HFFc6 (cell line): ENCODE measurements around the gene PAK4. TPM values are rescaled to one million over a fixed set of nuclear protein-coding genes. Genes with fewer than 3 reads are reported as not detected.

Experiments used
- DNase-seq: peaks from one replicate; pipeline ENCODE4 v3.0.0-alpha.2; 2018
- H3K27ac Mint-ChIP-seq: 2 replicates; pipeline ENCODE4 v1.8.0; 2020; ENCODE audit warnings: mild to moderate bottlenecking, mixed read lengths
- H3K27me3 Mint-ChIP-seq: 2 replicates; pipeline ENCODE4 v1.8.0; 2021; ENCODE audit warnings: mild to moderate bottlenecking, moderate library complexity, mixed read lengths; ENCODE audit not compliant: insufficient read depth
- H3K36me3 Mint-ChIP-seq: 2 replicates; pipeline ENCODE4 v1.8.0; 2021; ENCODE audit warnings: low read depth, mixed read lengths
- H3K4me1 Mint-ChIP-seq: 2 replicates; pipeline ENCODE4 v1.8.0; 2020; ENCODE audit warnings: low read depth, mixed read lengths
- H3K4me3 Mint-ChIP-seq: 2 replicates; pipeline ENCODE4 v1.8.0; 2020; ENCODE audit warnings: mild to moderate bottlenecking, moderate library complexity, mixed read lengths
- H3K9me3 Mint-ChIP-seq: 2 replicates; pipeline ENCODE4 v1.8.0; 2020; ENCODE audit warnings: mild to moderate bottlenecking, mixed read lengths
- total RNA-seq, 6 experiments: library from RNA; stranded (reverse); fragmentation: NEBNext Ultra II Directional; extraction: Animal tissue kit (Norgen Biotek cat#: 25700); gene quantifications; 2 replicates in 1 of 6; 3 replicates in 5 of 6; pipeline ENCODE4 v1.2.3, GENCODE V29; 2021
- TF ChIP-seq, protein P1 (sequence below): fragments of 200-600 bp; sonication (generic); IDR thresholded peaks from 2 replicates; pipeline ENCODE4 v1.5.0; 2021; ENCODE audit warnings: antibody characterized with exemption, mild to moderate bottlenecking

PAK4 gene
- total RNA-seq, 6 experiments from 2014 or later = 35.4 to 40.4 (median 35.8) TPM

DNA sequence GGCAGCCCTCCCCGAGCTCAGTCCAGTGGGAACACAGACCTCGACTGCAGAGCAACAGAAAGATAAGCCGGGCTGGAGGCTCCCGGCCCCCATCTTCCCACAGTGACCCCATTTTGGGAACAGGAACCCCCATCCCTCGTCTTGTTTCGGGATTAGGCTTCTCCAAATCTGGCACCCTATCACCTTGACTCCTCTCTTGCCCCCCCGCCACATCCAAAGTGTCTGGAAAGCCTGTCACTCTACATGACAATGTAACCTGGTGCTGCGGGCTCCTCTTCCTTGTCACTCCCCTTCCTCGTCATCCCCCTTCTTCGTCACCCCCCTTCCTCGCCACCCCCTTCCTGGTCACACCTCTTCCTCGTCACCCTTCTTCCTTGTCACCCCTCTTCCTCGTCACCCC lies 10.1 kb downstream of the PAK4 start:
- H3K36me3 Mint-ChIP-seq = peaks cover 4% of the 10 kb centered on the region; the same call in 1 of the 2 replicates
- H3K4me1 Mint-ChIP-seq = peaks cover 34% of the 10 kb centered on the region
- no peaks in the 10 kb centered on the region for H3K9me3 Mint-ChIP-seq

DNA sequence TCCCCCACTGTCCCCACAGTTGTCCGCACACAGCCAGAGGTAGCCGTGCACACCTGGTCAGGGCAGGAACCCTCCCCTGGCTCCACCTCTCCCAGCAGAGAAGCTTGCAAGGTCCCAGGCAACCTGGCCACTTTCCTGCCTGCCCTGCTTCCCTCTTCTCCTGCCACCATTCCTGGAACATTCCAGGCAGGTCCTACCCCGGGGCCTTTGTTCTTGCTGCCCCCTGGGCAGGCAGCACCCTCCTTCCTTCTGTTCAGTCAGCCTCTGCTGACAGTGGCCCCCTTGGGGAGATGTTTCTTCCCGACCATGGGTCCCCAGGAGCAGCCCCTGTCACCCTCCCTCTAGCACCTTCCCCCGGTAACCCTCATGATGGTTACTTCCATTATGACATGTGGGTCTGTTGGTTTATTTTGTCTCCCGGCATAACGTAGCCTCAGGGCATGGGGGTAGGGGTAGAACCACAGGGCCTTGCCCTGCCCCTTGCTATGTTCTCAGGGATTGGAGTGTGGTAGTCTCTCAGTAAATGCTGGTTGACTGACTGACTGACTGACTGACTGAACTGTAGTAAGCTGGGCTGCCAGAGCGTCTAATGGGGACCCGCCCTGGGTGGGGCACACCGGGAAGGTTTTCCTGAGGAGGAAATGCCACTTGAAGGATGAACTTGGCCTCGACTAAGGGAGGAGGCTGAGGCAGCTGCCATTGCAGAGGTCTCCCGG lies 10.8 kb downstream of the PAK4 start:
- TF ChIP-seq, protein P1, sequence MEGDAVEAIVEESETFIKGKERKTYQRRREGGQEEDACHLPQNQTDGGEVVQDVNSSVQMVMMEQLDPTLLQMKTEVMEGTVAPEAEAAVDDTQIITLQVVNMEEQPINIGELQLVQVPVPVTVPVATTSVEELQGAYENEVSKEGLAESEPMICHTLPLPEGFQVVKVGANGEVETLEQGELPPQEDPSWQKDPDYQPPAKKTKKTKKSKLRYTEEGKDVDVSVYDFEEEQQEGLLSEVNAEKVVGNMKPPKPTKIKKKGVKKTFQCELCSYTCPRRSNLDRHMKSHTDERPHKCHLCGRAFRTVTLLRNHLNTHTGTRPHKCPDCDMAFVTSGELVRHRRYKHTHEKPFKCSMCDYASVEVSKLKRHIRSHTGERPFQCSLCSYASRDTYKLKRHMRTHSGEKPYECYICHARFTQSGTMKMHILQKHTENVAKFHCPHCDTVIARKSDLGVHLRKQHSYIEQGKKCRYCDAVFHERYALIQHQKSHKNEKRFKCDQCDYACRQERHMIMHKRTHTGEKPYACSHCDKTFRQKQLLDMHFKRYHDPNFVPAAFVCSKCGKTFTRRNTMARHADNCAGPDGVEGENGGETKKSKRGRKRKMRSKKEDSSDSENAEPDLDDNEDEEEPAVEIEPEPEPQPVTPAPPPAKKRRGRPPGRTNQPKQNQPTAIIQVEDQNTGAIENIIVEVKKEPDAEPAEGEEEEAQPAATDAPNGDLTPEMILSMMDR = no peak
- no peak overlapping the region; the same call in 1 of the 2 replicates for H3K27ac Mint-ChIP-seq
- no peak for DNase-seq
- H3K36me3 Mint-ChIP-seq = peaks cover 4% of the 10 kb centered on the region; the same call in 1 of the 2 replicates
- no peaks in the 10 kb centered on the region; the same call in none of the 2 replicates for H3K27me3 Mint-ChIP-seq
- no peaks in the 10 kb centered on the region for H3K9me3 Mint-ChIP-seq
- no peak overlapping the region for H3K4me3 Mint-ChIP-seq
- H3K4me1 Mint-ChIP-seq = peaks cover 27% of the 10 kb centered on the region

More for the DNA sequence above, 10.1 kb downstream of the PAK4 start:
- Mint-ChIP-seq H3K4me3 (no peak overlapping the region), H3K27me3 (no peaks in the 10 kb centered on the region; the same call in none of the 2 replicates), H3K27ac (no peak overlapping the region)
- no peak for DNase-seq
- TF ChIP-seq, protein P1 = no peak

DNA sequence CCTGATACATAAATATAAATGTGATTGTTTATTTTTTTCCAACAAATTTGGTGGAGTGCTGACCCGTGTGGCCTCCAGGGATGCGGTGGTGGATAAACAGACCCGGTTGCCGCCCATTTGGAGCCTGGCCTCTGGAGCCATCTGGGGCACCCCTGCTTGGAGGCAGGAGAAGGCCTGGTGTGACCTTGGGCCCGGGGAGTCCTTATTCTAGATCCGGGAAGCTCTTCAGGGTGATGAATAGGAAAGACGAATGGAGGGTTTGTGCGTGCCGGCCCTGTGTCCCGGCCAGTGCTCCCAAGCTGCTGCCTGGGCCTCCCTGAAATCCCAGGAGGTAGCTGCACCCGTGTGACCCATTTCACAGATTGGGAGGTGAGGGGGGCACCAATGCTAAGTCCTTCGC lies 11.5 kb downstream of the PAK4 start:
- TF ChIP-seq, protein P1 = no peak
- Mint-ChIP-seq H3K4me3 (no peak overlapping the region), H3K27ac (no peak overlapping the region), H3K36me3 (peaks cover 4% of the 10 kb centered on the region; the same call in 1 of the 2 replicates), H3K27me3 (no peaks in the 10 kb centered on the region; the same call in none of the 2 replicates), H3K9me3 (no peaks in the 10 kb centered on the region), H3K4me1 (peaks cover 21% of the 10 kb centered on the region)
- no peak for DNase-seq

DNA sequence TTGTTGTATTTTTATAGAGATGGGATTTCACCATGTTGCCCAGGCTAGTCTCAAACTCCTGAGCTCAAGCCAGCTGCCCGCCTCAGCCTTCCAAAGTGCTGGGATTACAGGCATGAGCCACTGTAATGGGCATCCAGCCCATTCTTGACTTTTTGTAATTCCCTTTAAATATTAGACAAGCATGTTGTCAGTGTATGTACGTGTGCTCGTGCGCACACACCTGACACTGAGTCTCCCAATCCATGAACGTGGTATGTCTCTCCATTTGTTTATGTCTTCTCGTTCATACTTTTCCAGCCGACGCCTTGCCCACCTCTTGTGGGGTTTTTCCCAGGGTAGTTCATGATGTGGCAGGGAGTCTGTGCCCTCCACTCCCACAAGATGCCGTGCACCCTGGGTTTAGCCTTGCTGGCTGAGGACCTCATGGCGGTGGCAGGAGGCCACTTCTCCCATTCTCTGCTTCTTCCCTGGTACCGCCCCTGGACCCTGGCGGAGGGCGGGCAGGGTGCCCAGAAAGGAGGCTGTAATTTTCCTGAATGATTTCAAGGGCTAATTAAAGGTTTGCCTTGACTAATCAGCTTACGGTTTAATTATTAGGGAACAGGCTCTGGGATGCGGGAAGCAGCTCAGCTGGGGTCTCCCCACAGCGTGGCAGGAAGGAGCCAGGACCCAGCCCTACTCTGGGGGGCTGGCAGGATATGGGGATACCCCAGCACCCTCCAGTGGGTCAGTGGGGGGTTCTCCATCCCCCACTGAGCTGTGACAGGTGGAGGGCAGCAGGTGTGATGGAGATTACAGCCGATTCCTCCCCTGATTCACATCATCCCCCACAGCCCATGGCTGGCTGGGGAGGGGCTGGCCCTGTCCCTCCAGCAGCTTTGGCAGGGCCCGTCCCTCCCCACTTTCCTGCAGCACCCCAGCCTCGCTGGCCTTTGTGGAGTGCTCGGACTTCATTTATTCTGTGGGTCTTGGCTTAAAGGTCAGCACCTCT lies 12.9 kb downstream of the PAK4 start:
- Mint-ChIP-seq H3K9me3 (no peaks in the 10 kb centered on the region), H3K36me3 (peaks cover 4% of the 10 kb centered on the region; the same call in 1 of the 2 replicates), H3K4me3 (no peak overlapping the region), H3K27me3 (no peaks in the 10 kb centered on the region; the same call in none of the 2 replicates), H3K27ac (no peak overlapping the region), H3K4me1 (peaks cover 13% of the 10 kb centered on the region)
- no peak for DNase-seq
- TF ChIP-seq, protein P1 = no peak

DNA sequence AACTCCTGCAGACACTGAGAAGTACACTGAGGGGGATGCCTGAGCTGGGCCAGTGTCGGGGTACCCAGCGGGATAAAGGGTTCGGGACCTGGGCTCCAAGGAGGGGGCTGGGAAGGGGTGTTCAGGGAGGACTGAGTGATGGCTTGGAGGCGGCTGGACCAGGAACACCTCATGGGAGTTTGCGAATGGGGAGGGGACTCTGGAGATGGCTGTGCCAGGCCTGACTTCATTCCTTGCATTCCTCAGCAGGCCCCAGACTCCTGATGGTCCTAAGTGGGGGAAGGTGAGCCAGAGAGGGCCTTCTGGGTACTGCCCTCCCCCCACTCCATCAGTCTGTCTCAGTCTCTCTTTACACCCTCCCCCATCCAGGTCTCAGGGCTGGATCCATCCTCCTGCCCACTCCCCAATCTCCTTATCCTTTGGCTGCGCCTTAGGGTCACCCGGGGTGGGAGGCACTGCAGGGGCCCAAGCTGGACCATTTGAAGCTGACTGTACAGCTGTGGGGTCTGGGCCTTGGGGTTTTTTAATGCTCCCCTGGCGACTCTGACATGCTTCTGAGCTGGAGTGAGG lies 13.8 kb downstream of the PAK4 start:
- H3K36me3 Mint-ChIP-seq = peaks cover 4% of the 10 kb centered on the region; the same call in 1 of the 2 replicates
- no peak overlapping the region for H3K27ac Mint-ChIP-seq

More for the DNA sequence above, 13.8 kb downstream of the PAK4 start:
- H3K4me1 Mint-ChIP-seq = peaks cover 21% of the 10 kb centered on the region
- TF ChIP-seq, protein P1 = no peak
- no peaks in the 10 kb centered on the region for H3K9me3 Mint-ChIP-seq
- no peak overlapping the region for H3K4me3 Mint-ChIP-seq
- no peaks in the 10 kb centered on the region; the same call in 1 of the 2 replicates for H3K27me3 Mint-ChIP-seq
- DNase-seq = no peak
